ENCODE results near the gene TMEM158.

Gene TMEM158

DNA sequence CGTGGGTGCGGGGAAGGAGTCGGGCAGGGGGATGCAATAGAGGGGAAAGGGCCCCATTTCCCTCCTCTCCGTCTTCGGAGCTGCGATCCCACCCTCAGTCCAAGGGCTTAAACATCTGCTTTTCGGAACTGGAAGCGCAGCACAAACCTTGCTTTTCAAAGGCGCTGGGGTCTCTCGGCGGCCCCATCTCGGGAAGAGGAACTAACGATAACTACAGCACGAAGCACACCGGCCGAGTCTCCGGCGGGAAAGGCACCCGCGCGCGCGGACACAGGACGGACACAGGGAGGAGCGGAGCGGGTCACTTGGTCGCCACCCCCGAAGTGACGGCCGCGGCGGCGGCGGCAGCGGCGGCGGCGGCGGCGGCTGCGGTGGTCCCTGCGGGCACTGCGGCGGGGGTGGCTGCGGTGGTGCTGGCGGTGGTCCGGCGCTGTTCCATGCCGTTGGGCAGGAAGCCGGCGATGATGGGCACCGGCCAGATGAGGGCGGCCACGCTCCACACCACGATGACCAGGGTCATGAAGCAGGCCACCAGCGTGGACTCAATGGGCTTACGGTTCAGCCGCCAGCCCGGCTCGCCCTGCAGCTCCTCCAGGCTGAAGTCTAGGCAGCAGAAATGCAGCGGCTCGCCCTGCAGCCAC is 1.1 kb downstream of the TMEM158 start:
- Histone ChIP-seq H3K36me3 (ENCODE audit: control insufficient read depth in 1 of 2, insufficient read depth in 2 of 2, low read length in 2 of 2) (no peaks in the 10 kb centered on the region), H3K4me2 (ENCODE audit: low read length) (peak overlapping the region; percentile 99), H3K27me3 (ENCODE audit: insufficient read depth, low read length) (peaks cover 17% of the 10 kb centered on the region), H2AFZ (ENCODE audit: insufficient read depth, low read length, poor library complexity) (peak overlapping the region; percentile 84), H3K4me3 (ENCODE audit: low read depth, low read length) (peak overlapping the region; percentile 71), H2BK120ac (ENCODE audit: insufficient read depth, low read length, poor library complexity) (no peak overlapping the region), H3K4me1 (ENCODE audit: control insufficient read depth in 1 of 2, insufficient read depth in 2 of 2, low read length in 2 of 2) (peaks cover 0 to 7% of the 10 kb centered on the region in 2 experiments), H3K79me1 (ENCODE audit: low read length) (peaks cover 2% of the 10 kb centered on the region), H3K23ac (ENCODE audit: low read length) (no peak overlapping the region), H3K18ac (ENCODE audit: low read length) (no peak overlapping the region), H3K27ac (ENCODE audit: low read depth, low read length) (no peak overlapping the region), H4K91ac (ENCODE audit: low read depth, low read length) (no peak overlapping the region), H2AK5ac (ENCODE audit: low read length) (no peak overlapping the region), H2BK12ac (ENCODE audit: low read length) (no peak overlapping the region), H3K4ac (ENCODE audit: low read depth, low read length) (no peak overlapping the region), H2BK5ac (ENCODE audit: low read depth, low read length, poor library complexity) (no peak overlapping the region), H3K79me2 (ENCODE audit: control insufficient read depth, insufficient read depth, low read length, poor library complexity) (no peaks in the 10 kb centered on the region), H3K9ac (ENCODE audit: low read length) (no peak overlapping the region), H3K9me3 (ENCODE audit: insufficient read depth, low read depth, low read length) (peaks cover 3% of the 10 kb centered on the region), H3K14ac (ENCODE audit: low read length) (no peak overlapping the region), H4K12ac (ENCODE audit: low read depth, low read length) (no peak overlapping the region), H4K8ac (ENCODE audit: low read depth, low read length) (no peak overlapping the region)
- peak; percentile 81 to 88 for DNase-seq
- WGBS (ENCODE audit: extremely low coverage, insufficient coverage, insufficient read length): no CpG with 5 or more reads among the region's 62 CpGs

DNA sequence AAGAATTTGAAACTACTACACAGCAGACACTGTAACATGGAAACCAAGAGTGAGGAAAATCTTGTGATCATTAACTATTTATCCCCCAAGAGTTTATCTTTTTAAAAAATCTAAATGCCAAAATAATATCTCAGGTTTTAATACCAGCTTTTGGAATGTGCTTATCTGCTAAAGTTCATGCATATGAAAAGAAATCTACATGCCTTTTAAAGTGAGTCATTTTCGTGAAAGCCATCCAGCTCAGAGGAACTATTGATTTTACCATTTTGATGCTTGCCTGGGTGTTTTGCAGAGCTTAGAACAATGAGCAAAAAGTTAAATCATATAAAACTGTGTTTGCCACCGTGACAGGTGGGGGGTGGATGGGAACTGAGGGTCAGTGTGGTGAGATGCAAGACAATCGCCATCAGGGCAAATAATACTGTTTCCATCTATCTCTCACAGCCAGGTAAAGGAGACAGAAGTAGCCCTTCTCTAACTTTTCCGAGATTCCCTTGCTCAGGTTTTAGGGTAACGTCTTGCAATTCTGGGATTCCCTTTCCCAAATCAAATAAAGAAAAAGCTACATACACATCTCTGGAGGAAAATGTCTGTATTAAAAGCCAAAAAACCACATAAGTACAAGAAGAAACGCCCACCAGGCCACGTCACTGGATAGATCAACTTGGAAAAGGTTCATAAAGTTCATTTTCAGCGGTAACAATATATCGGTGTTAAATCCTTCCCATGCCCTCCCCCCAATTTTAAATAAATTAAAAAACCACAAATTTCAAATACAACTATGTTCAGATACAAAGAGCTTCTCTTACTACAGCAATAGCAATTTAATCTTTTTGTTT is 2.0 kb downstream of the TMEM158 start:
- H3K4me3 ChIP-seq (ENCODE audit: low read depth, low read length): no peak overlapping the region
- H4K91ac ChIP-seq (ENCODE audit: low read depth, low read length): no peak overlapping the region
- H3K9me3 ChIP-seq (ENCODE audit: insufficient read depth, low read depth, low read length): peaks cover 2% of the 10 kb centered on the region
- peaks cover 17% of the 10 kb centered on the region for H3K27me3 ChIP-seq (ENCODE audit: insufficient read depth, low read length)
- no peak overlapping the region for H3K18ac ChIP-seq (ENCODE audit: low read length)
- H2BK5ac ChIP-seq (ENCODE audit: low read depth, low read length, poor library complexity): no peak overlapping the region
- H2BK12ac ChIP-seq (ENCODE audit: low read length): no peak overlapping the region
- H2AK5ac ChIP-seq (ENCODE audit: low read length): no peak overlapping the region
- H3K4ac ChIP-seq (ENCODE audit: low read depth, low read length): no peak overlapping the region
- no peak overlapping the region for H4K12ac ChIP-seq (ENCODE audit: low read depth, low read length)
- H3K9ac ChIP-seq (ENCODE audit: low read length): no peak overlapping the region
- H2AFZ ChIP-seq (ENCODE audit: insufficient read depth, low read length, poor library complexity): no peak overlapping the region
- H3K79me2 ChIP-seq (ENCODE audit: control insufficient read depth, insufficient read depth, low read length, poor library complexity): no peaks in the 10 kb centered on the region
- H4K8ac ChIP-seq (ENCODE audit: low read depth, low read length): no peak overlapping the region
- no peak overlapping the region for H3K14ac ChIP-seq (ENCODE audit: low read length)
- no CpG with 5 or more reads among the region's 9 CpGs for WGBS (ENCODE audit: extremely low coverage, insufficient coverage, insufficient read length)
- H3K4me1 ChIP-seq (ENCODE audit: control insufficient read depth in 1 of 2, insufficient read depth in 2 of 2, low read length in 2 of 2): peaks cover 0 to 9% of the 10 kb centered on the region in 2 experiments
- H3K27ac ChIP-seq (ENCODE audit: low read depth, low read length): no peak overlapping the region
- no peak for DNase-seq
- H3K4me2 ChIP-seq (ENCODE audit: low read length): peak overlapping the region; percentile 3
- no peak overlapping the region for H2BK120ac ChIP-seq (ENCODE audit: insufficient read depth, low read length, poor library complexity)
- no peaks in the 10 kb centered on the region for H3K36me3 ChIP-seq (ENCODE audit: control insufficient read depth in 1 of 2, insufficient read depth in 2 of 2, low read length in 2 of 2)
- H3K79me1 ChIP-seq (ENCODE audit: low read length): peaks cover 2% of the 10 kb centered on the region
- no peak overlapping the region for H3K23ac ChIP-seq (ENCODE audit: low read length)

DNA sequence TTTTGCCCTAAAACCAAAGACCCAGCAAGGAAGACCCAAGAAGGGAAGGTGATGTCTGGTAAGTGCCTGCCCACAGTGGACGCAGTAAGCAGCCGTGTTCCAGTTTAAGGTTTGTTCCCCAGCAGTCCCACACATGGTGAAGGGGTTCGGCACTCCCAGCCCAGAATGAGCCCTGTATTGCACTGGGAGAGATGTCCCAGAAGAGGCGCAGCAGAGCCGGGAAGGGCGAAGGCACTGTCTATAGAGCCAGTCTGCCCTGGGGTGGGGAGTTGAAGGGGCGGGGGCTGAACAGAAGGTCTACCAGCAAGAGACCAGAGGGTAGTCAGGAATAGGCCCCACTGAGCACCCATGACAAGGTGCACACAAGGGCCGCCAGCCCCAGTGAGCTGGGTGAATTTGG is 6.4 kb downstream of the TMEM158 start:
- no peaks in the 10 kb centered on the region for H3K79me1 ChIP-seq (ENCODE audit: low read length)
- no peak overlapping the region for H3K9ac ChIP-seq (ENCODE audit: low read length)
- H4K12ac ChIP-seq (ENCODE audit: low read depth, low read length): no peak overlapping the region
- H2BK12ac ChIP-seq (ENCODE audit: low read length): peak overlapping the region; percentile 31
- H3K36me3 ChIP-seq (ENCODE audit: control insufficient read depth in 1 of 2, insufficient read depth in 2 of 2, low read length in 2 of 2): no peaks in the 10 kb centered on the region
- H3K23ac ChIP-seq (ENCODE audit: low read length): no peak overlapping the region
- H3K27me3 ChIP-seq (ENCODE audit: insufficient read depth, low read length): peaks cover 4% of the 10 kb centered on the region
- no peak overlapping the region for H3K18ac ChIP-seq (ENCODE audit: low read length)
- H3K9me3 ChIP-seq (ENCODE audit: insufficient read depth, low read depth, low read length): no peaks in the 10 kb centered on the region
- no peak overlapping the region for H3K27ac ChIP-seq (ENCODE audit: low read depth, low read length)
- H3K4me2 ChIP-seq (ENCODE audit: low read length): no peak overlapping the region
- H3K4me1 ChIP-seq (ENCODE audit: control insufficient read depth in 1 of 2, insufficient read depth in 2 of 2, low read length in 2 of 2): peaks cover 13 to 18% of the 10 kb centered on the region in 2 experiments
- WGBS (ENCODE audit: extremely low coverage, insufficient coverage, insufficient read length): no CpG with 5 or more reads among the region's 8 CpGs
- H2AK5ac ChIP-seq (ENCODE audit: low read length): peak overlapping the region; percentile 52
- H4K8ac ChIP-seq (ENCODE audit: low read depth, low read length): no peak overlapping the region
- H3K4ac ChIP-seq (ENCODE audit: low read depth, low read length): no peak overlapping the region
- peak overlapping the region; percentile 4 for H3K4me3 ChIP-seq (ENCODE audit: low read depth, low read length)
- H3K79me2 ChIP-seq (ENCODE audit: control insufficient read depth, insufficient read depth, low read length, poor library complexity): no peaks in the 10 kb centered on the region
- H2BK5ac ChIP-seq (ENCODE audit: low read depth, low read length, poor library complexity): no peak overlapping the region
- H2BK120ac ChIP-seq (ENCODE audit: insufficient read depth, low read length, poor library complexity): no peak overlapping the region
- no peak overlapping the region for H3K14ac ChIP-seq (ENCODE audit: low read length)
- no peak for DNase-seq
- no peak overlapping the region for H2AFZ ChIP-seq (ENCODE audit: insufficient read depth, low read length, poor library complexity)
- H4K91ac ChIP-seq (ENCODE audit: low read depth, low read length): no peak overlapping the region

DNA sequence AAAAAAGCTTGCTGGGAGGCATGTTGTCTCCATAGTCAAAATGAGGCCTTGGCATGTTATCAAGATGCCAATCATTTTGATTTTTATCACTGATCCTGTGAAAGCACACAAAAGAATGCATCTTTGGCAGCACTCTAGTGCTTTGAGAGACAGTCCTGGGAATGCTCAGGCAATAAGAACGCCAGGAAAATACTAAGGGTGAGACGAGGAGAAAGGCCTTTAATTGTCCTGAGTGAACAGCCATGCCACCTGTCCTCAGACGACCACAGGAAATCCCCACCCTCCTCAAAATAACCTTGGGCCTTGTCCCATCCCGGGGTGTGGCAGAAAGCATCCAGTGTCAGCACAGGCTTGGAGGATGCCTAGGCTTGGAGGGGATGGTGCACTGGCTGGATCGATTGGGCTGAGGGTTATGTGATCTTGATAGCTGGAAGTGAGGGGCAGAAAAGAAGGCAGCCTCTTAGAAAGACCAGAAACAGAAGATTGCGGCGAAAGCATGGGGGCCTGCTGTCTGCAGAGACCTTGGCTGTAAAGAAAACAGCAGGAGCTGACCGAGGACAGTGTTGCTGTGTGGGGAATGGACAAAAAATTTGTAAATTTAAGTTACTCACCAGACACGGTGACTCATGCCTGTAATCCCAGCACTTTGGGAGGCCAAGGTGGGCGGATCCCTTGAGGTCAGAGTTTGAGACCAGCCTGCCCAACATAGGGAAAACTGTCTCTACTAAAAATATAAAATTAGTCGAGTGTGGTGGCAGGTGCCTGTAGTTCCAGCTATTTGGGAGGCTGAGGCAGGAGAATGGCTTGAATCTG is 7.3 kb downstream of the TMEM158 start:
- Histone ChIP-seq H3K4me2 (ENCODE audit: low read length) (no peak overlapping the region), H3K36me3 (ENCODE audit: control insufficient read depth in 1 of 2, insufficient read depth in 2 of 2, low read length in 2 of 2) (no peaks in the 10 kb centered on the region), H2BK12ac (ENCODE audit: low read length) (no peak overlapping the region), H2AK5ac (ENCODE audit: low read length) (no peak overlapping the region), H2AFZ (ENCODE audit: insufficient read depth, low read length, poor library complexity) (no peak overlapping the region), H3K79me2 (ENCODE audit: control insufficient read depth, insufficient read depth, low read length, poor library complexity) (no peaks in the 10 kb centered on the region), H4K12ac (ENCODE audit: low read depth, low read length) (no peak overlapping the region), H2BK5ac (ENCODE audit: low read depth, low read length, poor library complexity) (no peak overlapping the region), H3K9me3 (ENCODE audit: insufficient read depth, low read depth, low read length) (no peaks in the 10 kb centered on the region), H3K4me1 (ENCODE audit: control insufficient read depth in 1 of 2, insufficient read depth in 2 of 2, low read length in 2 of 2) (peaks cover 18 to 24% of the 10 kb centered on the region in 2 experiments), H3K27me3 (ENCODE audit: insufficient read depth, low read length) (no peaks in the 10 kb centered on the region), H3K14ac (ENCODE audit: low read length) (no peak overlapping the region), H3K27ac (ENCODE audit: low read depth, low read length) (no peak overlapping the region), H3K4ac (ENCODE audit: low read depth, low read length) (no peak overlapping the region), H3K23ac (ENCODE audit: low read length) (no peak overlapping the region), H3K4me3 (ENCODE audit: low read depth, low read length) (no peak overlapping the region), H3K18ac (ENCODE audit: low read length) (no peak overlapping the region), H3K79me1 (ENCODE audit: low read length) (no peaks in the 10 kb centered on the region), H2BK120ac (ENCODE audit: insufficient read depth, low read length, poor library complexity) (no peak overlapping the region), H3K9ac (ENCODE audit: low read length) (no peak overlapping the region), H4K8ac (ENCODE audit: low read depth, low read length) (no peak overlapping the region), H4K91ac (ENCODE audit: low read depth, low read length) (no peak overlapping the region)
- WGBS (ENCODE audit: extremely low coverage, insufficient coverage, insufficient read length): no CpG with 5 or more reads among the region's 11 CpGs
- peak; percentile 65 to 95 for DNase-seq

Measured in trophoblast cell (in vitro differentiated cells and primary cell).